ENCODE data around the gene C16orf90. TPM values are rescaled to one million over a fixed set of nuclear protein-coding genes. Genes with fewer than 3 reads are reported as not detected.

C16orf90 gene
- total RNA-seq, 1 donor from 2014 or later, result not detected

- no peak for DNase-seq (ENCODE audit: low spot score)
- Mint-ChIP-seq H3K27me3 (ENCODE audit: insufficient read depth) (no peaks in the 10 kb centered on the region), H3K4me3 (no peak overlapping the region), H3K9me3 (no peaks in the 10 kb centered on the region), H3K36me3 (ENCODE audit: low read depth) (peaks cover 34% of the 10 kb centered on the region), H3K27ac (no peak overlapping the region), H3K4me1 (ENCODE audit: low read depth) (peaks cover 8% of the 10 kb centered on the region)
- intact Hi-C loops (cut with micrococcal nuclease), result loop anchor here (2.0 kb wide), 1 partner anchor 85 kb away; the partner anchor contains the start of gene SLX4
Measured at GRCh38 chr16:3525951-3526350, 30.7 kb upstream of the C16orf90 start.

GRCh38 chr16:3523281-3523680 lies 28.0 kb upstream of the C16orf90 start:
- Mint-ChIP-seq H3K9me3 (no peaks in the 10 kb centered on the region), H3K36me3 (ENCODE audit: low read depth) (peaks cover 32% of the 10 kb centered on the region), H3K4me3 (no peak overlapping the region), H3K27ac (no peak overlapping the region), H3K27me3 (ENCODE audit: insufficient read depth) (no peaks in the 10 kb centered on the region), H3K4me1 (ENCODE audit: low read depth) (peaks cover 12% of the 10 kb centered on the region)
- intact Hi-C loops (cut with micrococcal nuclease), result no loop called here
- no peak for DNase-seq (ENCODE audit: low spot score)

DNA sequence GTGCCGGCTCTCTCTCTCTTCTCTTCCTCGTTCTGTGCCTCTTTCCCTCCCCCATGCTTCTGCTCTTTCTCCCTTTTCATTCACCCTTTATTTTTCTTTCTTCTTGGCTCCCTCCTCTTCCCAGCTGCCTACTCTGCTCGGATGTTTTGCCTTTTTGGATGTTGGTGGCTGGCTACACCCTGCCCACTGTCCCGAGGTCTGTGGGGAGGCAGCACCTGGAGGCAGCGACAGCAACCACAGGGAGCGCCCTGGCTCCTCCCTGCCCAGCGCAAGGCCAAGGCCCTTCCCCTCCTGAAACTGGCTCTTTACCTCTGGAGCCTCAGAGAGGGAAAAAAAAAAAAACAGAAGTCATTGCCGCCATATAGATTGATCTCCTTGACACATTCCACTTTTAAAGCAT lies 25.6 kb upstream of the C16orf90 start:
- intact Hi-C loops (cut with micrococcal nuclease), result no loop called here
- Mint-ChIP-seq H3K9me3 (no peaks in the 10 kb centered on the region), H3K27ac (no peak overlapping the region), H3K4me1 (ENCODE audit: low read depth) (peaks cover 5% of the 10 kb centered on the region), H3K4me3 (no peak overlapping the region), H3K36me3 (ENCODE audit: low read depth) (peaks cover 35% of the 10 kb centered on the region), H3K27me3 (ENCODE audit: insufficient read depth) (no peaks in the 10 kb centered on the region)
- no peak for DNase-seq (ENCODE audit: low spot score)

DNA sequence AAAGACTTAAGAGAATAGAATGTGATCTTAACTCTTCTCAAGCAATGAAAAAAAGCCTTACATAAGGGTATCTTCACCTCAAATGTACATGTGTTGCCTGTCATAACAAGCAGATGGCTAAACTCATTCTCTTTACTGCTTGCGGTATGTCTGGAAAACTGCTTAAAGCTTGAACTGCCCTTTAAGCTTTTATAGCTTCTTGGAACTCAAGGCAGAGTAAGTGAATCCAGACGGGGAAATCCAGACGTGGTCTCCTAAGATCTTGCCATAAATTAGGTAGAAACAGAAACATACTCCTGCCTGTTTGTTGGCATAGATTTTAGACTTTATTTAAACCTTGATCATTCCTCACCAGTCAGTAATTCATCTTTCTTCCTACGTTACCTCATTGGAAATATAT lies 25.1 kb upstream of the C16orf90 start:
- H3K27ac Mint-ChIP-seq, result no peak overlapping the region

GRCh38 chr16:3519581-3519980 lies 24.3 kb upstream of the C16orf90 start:
- peaks cover 34% of the 10 kb centered on the region for H3K36me3 Mint-ChIP-seq (ENCODE audit: low read depth)
- H3K9me3 Mint-ChIP-seq, result no peaks in the 10 kb centered on the region
- intact Hi-C loops (cut with micrococcal nuclease), result no loop called here

More for the DNA sequence above, 25.1 kb upstream of the C16orf90 start:
- DNase-seq (ENCODE audit: low spot score), result no peak
- no peak overlapping the region for H3K4me3 Mint-ChIP-seq
- H3K9me3 Mint-ChIP-seq, result no peaks in the 10 kb centered on the region
- H3K27me3 Mint-ChIP-seq (ENCODE audit: insufficient read depth), result no peaks in the 10 kb centered on the region
- peaks cover 5% of the 10 kb centered on the region for H3K4me1 Mint-ChIP-seq (ENCODE audit: low read depth)
- peaks cover 34% of the 10 kb centered on the region for H3K36me3 Mint-ChIP-seq (ENCODE audit: low read depth)
- intact Hi-C loops (cut with micrococcal nuclease), result no loop called here

DNA sequence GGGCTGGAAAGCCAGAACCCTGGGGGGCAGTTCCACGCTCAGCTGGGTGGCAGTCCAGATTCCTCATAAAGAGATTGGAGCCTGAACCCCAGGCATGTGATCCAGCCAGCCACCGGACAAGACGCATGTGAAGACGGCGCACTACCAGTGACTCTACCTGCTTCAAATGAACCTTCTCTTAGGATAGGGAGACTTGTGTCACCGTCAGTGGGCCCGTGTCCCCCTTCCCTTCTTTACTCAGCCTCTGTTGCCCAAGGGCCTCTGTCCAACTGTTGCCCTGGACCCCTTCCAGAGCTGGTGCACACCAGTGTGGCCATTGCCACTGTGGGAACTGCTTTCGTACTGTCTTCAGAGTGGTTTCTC lies 23.7 kb upstream of the C16orf90 start:
- Mint-ChIP-seq H3K9me3 (no peaks in the 10 kb centered on the region), H3K27me3 (ENCODE audit: insufficient read depth) (no peaks in the 10 kb centered on the region), H3K4me1 (ENCODE audit: low read depth) (peaks cover 9% of the 10 kb centered on the region), H3K4me3 (no peak overlapping the region), H3K36me3 (ENCODE audit: low read depth) (peaks cover 35% of the 10 kb centered on the region), H3K27ac (no peak overlapping the region)
- intact Hi-C loops (cut with micrococcal nuclease), result no loop called here
- DNase-seq (ENCODE audit: low spot score), result no peak

More at GRCh38 chr16:3519581-3519980, 24.3 kb upstream of the C16orf90 start:
- Mint-ChIP-seq H3K27me3 (ENCODE audit: insufficient read depth) (no peaks in the 10 kb centered on the region), H3K4me1 (ENCODE audit: low read depth) (peaks cover 5% of the 10 kb centered on the region), H3K27ac (no peak overlapping the region), H3K4me3 (no peak overlapping the region)
- DNase-seq (ENCODE audit: low spot score), result no peak

DNA sequence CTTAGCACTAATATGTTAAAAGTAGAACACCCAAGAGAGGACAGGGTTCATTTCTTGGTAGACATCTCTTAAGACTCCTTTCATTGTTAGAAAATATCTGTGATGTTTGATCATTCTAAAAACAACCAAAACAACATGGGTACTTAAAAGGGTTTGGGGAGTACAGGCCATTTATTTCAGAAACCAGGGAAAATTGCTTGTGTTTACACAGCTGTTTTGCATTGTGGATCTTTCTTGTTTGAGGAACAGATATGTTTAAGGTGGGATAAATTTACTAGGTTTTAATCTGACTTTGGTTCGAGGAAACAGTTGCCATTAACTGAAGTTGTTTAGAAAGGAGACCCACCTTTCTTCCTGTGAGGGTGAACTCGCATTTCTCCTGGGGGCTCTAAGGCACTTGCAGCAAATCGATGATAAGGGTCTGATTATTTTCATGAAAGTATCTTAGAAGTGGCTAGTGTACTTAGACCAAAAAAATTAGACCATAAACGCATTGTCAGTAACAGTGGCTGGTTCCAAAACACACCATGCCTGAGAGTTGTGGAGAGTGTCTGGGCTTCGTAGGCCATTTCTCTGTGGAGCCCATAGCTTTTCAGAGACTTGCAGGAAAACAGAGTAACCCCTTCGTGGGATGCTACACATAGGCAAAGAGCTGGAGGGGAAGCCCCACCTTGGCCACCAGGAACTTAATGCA lies 23.1 kb upstream of the C16orf90 start:
- Mint-ChIP-seq H3K9me3 (no peaks in the 10 kb centered on the region), H3K4me3 (no peak overlapping the region), H3K27ac (no peak overlapping the region), H3K4me1 (ENCODE audit: low read depth) (peaks cover 13% of the 10 kb centered on the region), H3K36me3 (ENCODE audit: low read depth) (peaks cover 41% of the 10 kb centered on the region), H3K27me3 (ENCODE audit: insufficient read depth) (no peaks in the 10 kb centered on the region)
- no peak for DNase-seq (ENCODE audit: low spot score)
- intact Hi-C loops (cut with micrococcal nuclease), result no loop called here

DNA sequence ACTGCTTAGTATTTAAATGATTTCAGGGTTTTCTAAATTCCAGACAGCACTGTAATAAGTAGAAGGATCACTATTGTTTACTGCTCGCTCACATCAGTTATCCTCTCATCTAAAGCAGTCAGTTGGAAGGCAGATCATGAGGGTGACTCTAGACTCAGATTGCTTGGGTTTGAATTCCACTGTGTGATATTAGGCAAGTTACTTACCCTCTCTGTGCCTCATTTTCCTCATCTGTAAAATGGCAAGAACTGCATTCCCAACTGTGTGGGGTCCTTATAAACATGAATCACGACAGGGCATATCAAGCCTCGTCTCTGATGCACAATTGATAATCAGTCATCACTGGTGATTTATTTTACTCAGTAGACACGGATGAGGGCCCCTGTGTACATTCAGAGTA lies 20.6 kb upstream of the C16orf90 start:
- Mint-ChIP-seq H3K27me3 (ENCODE audit: insufficient read depth) (no peaks in the 10 kb centered on the region), H3K4me1 (ENCODE audit: low read depth) (peaks cover 22% of the 10 kb centered on the region), H3K36me3 (ENCODE audit: low read depth) (peaks cover 36% of the 10 kb centered on the region), H3K27ac (no peak overlapping the region), H3K9me3 (no peaks in the 10 kb centered on the region), H3K4me3 (no peak overlapping the region)
- no peak for DNase-seq (ENCODE audit: low spot score)
- intact Hi-C loops (cut with micrococcal nuclease), result no loop called here

DNA sequence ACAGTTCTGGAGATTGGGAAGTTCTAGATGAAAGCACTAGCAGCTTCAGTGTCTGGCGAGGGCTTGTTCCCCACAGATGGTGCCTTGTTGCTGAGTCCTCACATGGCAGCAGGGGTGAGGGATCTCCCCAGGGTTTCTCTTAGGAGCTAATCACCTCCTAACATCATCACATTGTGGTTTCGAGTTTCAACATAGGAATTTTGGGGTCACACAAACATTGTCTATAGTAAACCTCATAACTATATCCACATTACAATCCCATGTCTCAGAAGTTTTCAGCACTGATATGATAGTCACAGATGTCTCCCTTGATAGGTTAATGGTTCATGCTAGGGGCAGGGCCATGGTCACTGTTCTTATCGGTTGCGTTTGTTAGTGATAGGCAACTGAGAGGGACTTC lies 19.3 kb upstream of the C16orf90 start:
- Mint-ChIP-seq H3K27ac (no peak overlapping the region), H3K4me1 (ENCODE audit: low read depth) (peaks cover 29% of the 10 kb centered on the region), H3K4me3 (no peak overlapping the region), H3K9me3 (no peaks in the 10 kb centered on the region), H3K36me3 (ENCODE audit: low read depth) (peaks cover 37% of the 10 kb centered on the region), H3K27me3 (ENCODE audit: insufficient read depth) (no peaks in the 10 kb centered on the region)
- DNase-seq (ENCODE audit: low spot score), result no peak
- intact Hi-C loops (cut with micrococcal nuclease), result no loop called here

GRCh38 chr16:3513892-3514583 lies 18.7 kb upstream of the C16orf90 start:
- Mint-ChIP-seq H3K27me3 (ENCODE audit: insufficient read depth) (no peaks in the 10 kb centered on the region), H3K9me3 (no peaks in the 10 kb centered on the region), H3K27ac (no peak overlapping the region), H3K4me3 (no peak overlapping the region), H3K4me1 (ENCODE audit: low read depth) (peaks cover 31% of the 10 kb centered on the region), H3K36me3 (ENCODE audit: low read depth) (peaks cover 33% of the 10 kb centered on the region)
- DNase-seq (ENCODE audit: low spot score), result no peak
- intact Hi-C loops (cut with micrococcal nuclease), result no loop called here

DNA sequence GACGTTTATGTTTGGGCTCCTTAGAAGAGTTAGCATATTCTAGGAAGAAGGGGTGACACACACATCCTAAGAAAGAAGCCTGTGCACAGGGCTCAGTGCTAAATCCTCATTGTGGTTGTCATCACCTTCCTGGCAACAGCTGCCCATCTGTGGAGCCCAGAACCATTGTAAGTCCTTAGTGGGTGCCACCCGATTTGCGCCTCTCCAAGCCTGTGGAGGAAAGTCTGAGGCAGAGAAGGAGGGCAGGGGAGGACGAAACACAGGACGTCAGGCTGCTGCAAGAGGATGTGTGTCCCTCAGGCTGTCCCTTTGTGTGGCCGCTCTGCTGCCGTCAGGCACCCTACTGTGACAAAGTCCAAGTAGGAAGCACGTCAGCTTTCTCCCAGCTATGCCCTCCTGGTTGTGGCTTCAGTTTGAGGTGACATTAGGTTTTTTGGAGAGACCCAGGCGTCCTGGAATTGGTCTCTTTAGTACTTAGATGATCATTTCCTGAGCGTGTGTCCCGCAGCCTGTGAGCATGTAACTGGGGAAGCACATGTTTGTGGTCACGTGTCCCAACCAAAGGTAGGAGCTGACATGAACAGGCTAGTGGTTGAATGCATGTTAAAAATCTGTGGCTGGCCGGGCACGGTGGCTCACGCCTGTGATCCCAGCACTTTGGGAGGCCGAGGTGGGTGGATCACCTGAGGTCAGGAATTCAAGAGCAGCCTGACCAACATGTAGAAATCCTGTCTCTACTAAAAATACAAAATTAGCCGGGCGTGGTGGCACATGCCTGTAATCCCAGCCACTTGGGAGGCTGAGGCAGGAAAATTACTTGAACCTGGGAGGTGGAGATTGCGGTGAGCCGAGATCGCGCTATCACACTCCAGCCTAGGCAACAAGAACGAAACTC lies 16.2 kb upstream of the C16orf90 start:
- peaks cover 35% of the 10 kb centered on the region for H3K36me3 Mint-ChIP-seq (ENCODE audit: low read depth)
- no peak for DNase-seq (ENCODE audit: low spot score)
- intact Hi-C loops (cut with micrococcal nuclease), result no loop called here

DNA sequence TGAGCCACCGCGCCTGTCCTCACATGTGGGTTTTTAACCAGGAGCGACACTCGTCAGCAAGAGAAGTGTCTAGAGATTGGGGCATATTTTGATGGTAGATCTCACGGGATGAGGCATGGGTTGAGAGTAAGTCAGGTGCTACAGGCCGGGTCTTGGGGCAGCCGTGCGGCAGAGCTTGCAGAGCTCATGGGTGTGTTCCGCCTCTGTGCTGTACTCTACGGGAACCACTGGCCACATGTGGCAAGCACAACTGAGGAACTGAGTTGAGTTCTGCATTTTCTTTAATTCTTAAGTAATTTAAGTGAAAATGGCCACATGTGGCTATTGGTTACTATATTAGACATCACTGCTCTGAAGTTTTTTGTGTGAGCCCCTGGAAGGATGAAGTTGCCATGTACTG lies 15.1 kb upstream of the C16orf90 start:
- Mint-ChIP-seq H3K36me3 (ENCODE audit: low read depth) (peaks cover 40% of the 10 kb centered on the region), H3K9me3 (no peaks in the 10 kb centered on the region), H3K4me3 (peak overlapping the region; percentile 6), H3K4me1 (ENCODE audit: low read depth) (peaks cover 55% of the 10 kb centered on the region), H3K27ac (peak overlapping the region; percentile 29), H3K27me3 (ENCODE audit: insufficient read depth) (no peaks in the 10 kb centered on the region)
- intact Hi-C loops (cut with micrococcal nuclease), result no loop called here
- DNase-seq (ENCODE audit: low spot score), result no peak

More for the DNA sequence above, 16.2 kb upstream of the C16orf90 start:
- Mint-ChIP-seq H3K27me3 (ENCODE audit: insufficient read depth) (no peaks in the 10 kb centered on the region), H3K4me1 (ENCODE audit: low read depth) (peaks cover 45% of the 10 kb centered on the region), H3K4me3 (no peak overlapping the region), H3K9me3 (no peaks in the 10 kb centered on the region), H3K27ac (peak overlapping the region; percentile 35)

Measured in activated T-helper 1 cell treated with anti-CD3 and anti-CD28 coated beads, Interleukin-12 subunit alpha, Interleukin-12 subunit beta, Interleukin-2, Interleukin-4 antibody, amounts not matched to agents 30 ng/mL and 10 ng/mL and 1 ng/mL, durations not matched to agents 14 hours and 24 hours and 36 hours (primary cell).